ENCODE measurements around the gene ZNF492.

- TF ChIP-seq, protein P1, sequence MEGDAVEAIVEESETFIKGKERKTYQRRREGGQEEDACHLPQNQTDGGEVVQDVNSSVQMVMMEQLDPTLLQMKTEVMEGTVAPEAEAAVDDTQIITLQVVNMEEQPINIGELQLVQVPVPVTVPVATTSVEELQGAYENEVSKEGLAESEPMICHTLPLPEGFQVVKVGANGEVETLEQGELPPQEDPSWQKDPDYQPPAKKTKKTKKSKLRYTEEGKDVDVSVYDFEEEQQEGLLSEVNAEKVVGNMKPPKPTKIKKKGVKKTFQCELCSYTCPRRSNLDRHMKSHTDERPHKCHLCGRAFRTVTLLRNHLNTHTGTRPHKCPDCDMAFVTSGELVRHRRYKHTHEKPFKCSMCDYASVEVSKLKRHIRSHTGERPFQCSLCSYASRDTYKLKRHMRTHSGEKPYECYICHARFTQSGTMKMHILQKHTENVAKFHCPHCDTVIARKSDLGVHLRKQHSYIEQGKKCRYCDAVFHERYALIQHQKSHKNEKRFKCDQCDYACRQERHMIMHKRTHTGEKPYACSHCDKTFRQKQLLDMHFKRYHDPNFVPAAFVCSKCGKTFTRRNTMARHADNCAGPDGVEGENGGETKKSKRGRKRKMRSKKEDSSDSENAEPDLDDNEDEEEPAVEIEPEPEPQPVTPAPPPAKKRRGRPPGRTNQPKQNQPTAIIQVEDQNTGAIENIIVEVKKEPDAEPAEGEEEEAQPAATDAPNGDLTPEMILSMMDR (IDR thresholded peaks at IDR 0.05), result no peak
- no peak for TF ChIP-seq POLR2A (IDR thresholded peaks at IDR 0.05)
Measured at GRCh38 chr19:22627526-22627925, 6.6 kb upstream of the ZNF492 start.
